Neutrophil (primary cell): ENCODE measurements around the gene ZNF135.

Experiments used
- H3K27ac ChIP-seq: fragments of 200-600 bp; sonication (generic); 2 replicates; pipeline ENCODE4 v1.5.1; 2016; ENCODE audit warnings: mild to moderate bottlenecking, moderate library complexity
- H3K27me3 ChIP-seq: fragments of 200-600 bp; sonication (generic); 2 replicates; pipeline ENCODE4 v1.6.0; 2016; ENCODE audit warnings: mild to moderate bottlenecking
- H3K36me3 ChIP-seq: fragments of 200-600 bp; sonication (generic); 2 replicates; pipeline ENCODE4 v1.5.1; 2017
- H3K4me1 ChIP-seq, 2 experiments: fragments of 200-600 bp in 1 of 2; sonication (generic) in 1 of 2; 1 replicate in 1 of 2; 2 replicates in 1 of 2; pipeline versions ENCODE4 v1.5.1 to v1.6.1; 2013 to 2016; ENCODE audit warnings: low read depth in 1 of 2, low read length in 1 of 2, mild to moderate bottlenecking in 1 of 2, moderate library complexity in 1 of 2; ENCODE audit not compliant: control insufficient read depth in 1 of 2, insufficient read depth in 1 of 2
- H3K4me3 ChIP-seq, 2 experiments: fragments of 200-600 bp in 1 of 2; sonication (generic) in 1 of 2; 1 replicate in 1 of 2; 2 replicates in 1 of 2; pipeline ENCODE4 v1.5.1; 2013 to 2016; ENCODE audit warnings: low read depth in 1 of 2, low read length in 1 of 2, mild to moderate bottlenecking in 1 of 2, moderate library complexity in 1 of 2
- H3K9me3 ChIP-seq: fragments of 200-600 bp; sonication (generic); 2 replicates; pipeline ENCODE4 v1.5.1; 2016
- TF ChIP-seq, protein P1 (sequence below): fragments of 200-600 bp; sonication (generic); IDR thresholded peaks from 2 replicates; pipeline ENCODE4 v1.5.1; 2016; ENCODE audit warnings: antibody characterized with exemption

Gene ZNF135

DNA sequence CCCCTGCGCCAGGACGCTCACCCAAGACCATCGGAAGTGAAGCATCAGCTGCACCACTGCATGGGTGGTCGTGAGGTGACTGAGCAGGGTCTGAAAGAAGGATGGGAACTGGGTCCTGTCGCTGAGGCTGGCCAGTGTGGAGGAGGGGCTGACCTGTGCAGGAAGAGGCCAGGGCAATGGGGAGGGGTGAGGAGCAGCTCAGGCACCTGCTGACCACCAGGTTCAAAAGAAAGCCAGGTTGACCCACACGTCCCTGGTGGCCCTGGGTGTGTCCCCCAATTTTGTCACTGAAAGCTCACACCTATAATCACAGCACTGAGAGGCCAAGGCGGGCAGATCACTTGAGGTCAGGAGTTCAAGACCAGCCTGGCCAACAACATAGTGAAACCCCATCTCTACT is 39.0 kb upstream of the ZNF135 start:
- TF ChIP-seq, protein P1, sequence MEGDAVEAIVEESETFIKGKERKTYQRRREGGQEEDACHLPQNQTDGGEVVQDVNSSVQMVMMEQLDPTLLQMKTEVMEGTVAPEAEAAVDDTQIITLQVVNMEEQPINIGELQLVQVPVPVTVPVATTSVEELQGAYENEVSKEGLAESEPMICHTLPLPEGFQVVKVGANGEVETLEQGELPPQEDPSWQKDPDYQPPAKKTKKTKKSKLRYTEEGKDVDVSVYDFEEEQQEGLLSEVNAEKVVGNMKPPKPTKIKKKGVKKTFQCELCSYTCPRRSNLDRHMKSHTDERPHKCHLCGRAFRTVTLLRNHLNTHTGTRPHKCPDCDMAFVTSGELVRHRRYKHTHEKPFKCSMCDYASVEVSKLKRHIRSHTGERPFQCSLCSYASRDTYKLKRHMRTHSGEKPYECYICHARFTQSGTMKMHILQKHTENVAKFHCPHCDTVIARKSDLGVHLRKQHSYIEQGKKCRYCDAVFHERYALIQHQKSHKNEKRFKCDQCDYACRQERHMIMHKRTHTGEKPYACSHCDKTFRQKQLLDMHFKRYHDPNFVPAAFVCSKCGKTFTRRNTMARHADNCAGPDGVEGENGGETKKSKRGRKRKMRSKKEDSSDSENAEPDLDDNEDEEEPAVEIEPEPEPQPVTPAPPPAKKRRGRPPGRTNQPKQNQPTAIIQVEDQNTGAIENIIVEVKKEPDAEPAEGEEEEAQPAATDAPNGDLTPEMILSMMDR, result no peak
- no peaks in the 10 kb centered on the region for H3K36me3 ChIP-seq
- H3K9me3 ChIP-seq, result no peaks in the 10 kb centered on the region

DNA sequence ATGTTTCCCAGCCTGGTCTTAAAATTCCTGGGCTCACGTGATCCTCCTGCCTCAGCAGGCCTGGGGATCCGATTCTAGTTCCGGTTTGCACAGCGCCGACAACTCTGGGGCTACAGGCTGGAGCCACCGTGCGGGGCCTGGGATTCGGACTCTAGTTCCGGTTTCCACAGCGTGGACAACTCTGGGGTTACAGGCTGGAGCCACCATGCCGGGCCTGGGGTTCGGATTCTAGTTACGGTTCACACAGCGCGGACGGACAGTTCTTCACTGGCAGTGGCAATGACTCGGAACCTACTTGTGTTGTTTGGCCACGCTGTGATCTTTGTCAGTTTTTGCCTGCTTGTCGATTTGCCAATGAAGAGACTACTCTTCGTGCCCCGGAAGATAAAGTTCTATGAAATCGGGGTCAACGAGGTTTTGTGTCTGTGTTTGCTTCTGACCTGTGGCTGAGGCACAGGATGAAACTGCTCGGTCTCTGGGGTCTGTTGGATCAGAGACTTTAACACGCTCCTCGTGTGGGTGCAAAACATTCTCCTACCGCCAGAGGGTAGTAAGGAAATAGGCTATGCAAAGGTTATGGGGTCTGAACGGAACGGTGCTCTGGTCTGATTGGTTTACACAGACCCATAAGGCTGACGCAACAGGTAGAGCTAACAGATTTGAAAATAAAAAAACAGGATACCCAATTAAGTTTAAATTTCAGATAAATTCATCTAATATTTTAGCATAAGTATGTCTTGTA is 37.4 kb upstream of the ZNF135 start:
- Histone ChIP-seq H3K27ac (no peak overlapping the region), H3K9me3 (no peaks in the 10 kb centered on the region), H3K36me3 (no peaks in the 10 kb centered on the region), H3K4me1 (no peaks in the 10 kb centered on the region), H3K27me3 (no peaks in the 10 kb centered on the region), H3K4me3 (no peak overlapping the region)
- TF ChIP-seq, protein P1, result no peak

More for the DNA sequence above, 39.0 kb upstream of the ZNF135 start:
- Histone ChIP-seq H3K27ac (no peak overlapping the region), H3K27me3 (no peaks in the 10 kb centered on the region), H3K4me3 (no peak overlapping the region), H3K4me1 (no peaks in the 10 kb centered on the region)

DNA sequence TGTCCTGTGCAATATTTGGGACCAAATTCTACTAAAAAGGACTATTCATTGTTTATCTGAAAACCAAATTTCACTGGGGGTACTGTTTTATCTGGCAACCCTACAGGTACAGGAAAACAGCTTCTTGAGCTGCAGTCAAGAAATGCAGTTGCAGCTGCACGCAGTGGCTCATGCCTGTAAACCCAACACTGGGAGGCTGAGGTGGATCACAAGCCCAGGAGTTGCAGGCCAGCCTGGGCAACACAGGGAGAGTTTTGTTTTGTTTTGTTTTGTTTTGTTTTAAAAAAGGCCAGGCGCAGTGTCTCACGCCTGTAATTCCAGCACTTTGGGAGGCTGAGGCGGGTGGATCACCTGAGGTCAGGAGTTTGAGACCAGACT is 36.8 kb upstream of the ZNF135 start:
- H3K4me3 ChIP-seq, result no peak overlapping the region
- H3K4me1 ChIP-seq, result no peaks in the 10 kb centered on the region
- H3K27me3 ChIP-seq, result no peaks in the 10 kb centered on the region
- TF ChIP-seq, protein P1, result no peak
- H3K36me3 ChIP-seq, result no peaks in the 10 kb centered on the region
- H3K27ac ChIP-seq, result no peak overlapping the region
- no peaks in the 10 kb centered on the region for H3K9me3 ChIP-seq

DNA sequence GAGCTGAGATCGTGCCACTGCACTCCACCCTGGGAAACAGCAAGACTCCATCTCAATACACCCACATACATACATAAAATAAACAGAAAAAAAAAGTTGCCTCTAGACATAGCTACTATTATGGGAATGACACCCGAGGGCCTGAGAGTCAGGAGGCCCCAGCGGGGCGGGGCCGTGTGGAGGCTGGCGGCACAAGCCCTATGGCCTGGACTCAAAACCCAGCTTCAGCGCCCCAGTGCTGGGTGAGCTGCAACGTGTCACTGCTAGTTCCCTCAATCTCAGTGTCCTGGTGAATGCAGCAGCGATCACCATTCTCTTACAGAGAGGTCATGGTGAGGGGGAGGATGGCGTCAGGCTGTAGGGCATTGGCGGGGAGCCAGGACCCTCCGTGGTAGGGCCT is 34.4 kb upstream of the ZNF135 start:
- TF ChIP-seq, protein P1, result no peak
- no peak overlapping the region for H3K27ac ChIP-seq
- no peaks in the 10 kb centered on the region for H3K4me1 ChIP-seq
- H3K27me3 ChIP-seq, result no peaks in the 10 kb centered on the region
- no peak overlapping the region for H3K4me3 ChIP-seq
- no peaks in the 10 kb centered on the region for H3K9me3 ChIP-seq
- no peaks in the 10 kb centered on the region for H3K36me3 ChIP-seq

DNA sequence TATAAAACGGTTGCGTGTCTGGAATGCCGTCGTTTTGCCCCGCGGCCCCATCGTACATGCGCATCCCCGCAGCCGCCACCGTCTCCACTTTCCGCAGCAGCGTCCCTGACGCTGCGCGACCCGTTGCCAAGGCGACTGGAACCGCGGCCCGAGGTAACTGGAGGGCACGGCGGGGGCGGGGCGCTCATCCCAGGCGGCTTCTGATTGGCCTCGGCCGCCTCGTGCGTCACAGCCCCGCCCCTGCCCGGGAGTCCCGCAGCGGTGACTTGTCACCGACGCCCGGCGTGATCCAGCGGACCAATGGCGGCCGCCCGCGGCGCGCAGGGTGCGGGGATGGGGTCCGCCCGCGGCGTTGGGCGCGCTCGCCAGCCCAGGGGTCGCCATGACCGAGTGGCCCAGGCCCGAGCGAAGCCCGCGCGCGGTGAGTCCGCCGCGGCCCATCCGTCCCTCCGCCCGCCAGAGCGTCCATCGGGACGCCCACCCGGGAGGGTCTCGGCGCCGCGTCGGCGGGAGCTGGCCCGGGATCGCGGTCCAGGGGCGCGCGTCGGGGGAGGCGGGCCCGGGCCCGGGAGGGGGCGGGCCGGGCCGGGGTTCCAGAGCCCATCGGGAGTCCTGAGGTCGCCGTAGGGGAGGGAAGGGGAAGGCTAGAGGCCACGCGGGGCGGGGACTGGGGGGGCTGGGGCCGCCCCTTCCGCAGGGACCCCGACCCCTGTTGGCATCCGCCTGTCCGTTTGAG is 25.2 kb upstream of the ZNF135 start, which contains the start of gene ZSCAN1:
Gene ZSCAN1, plus strand, starts transcription at position 285 of the 736 bp plus-strand sequence. CDS start 3,812 bp downstream, outside the sequence.
- H3K36me3 ChIP-seq, result no peaks in the 10 kb centered on the region
- no peak within 1 kb of the TSS for H3K4me3 ChIP-seq
- H3K4me1 ChIP-seq, result no peaks in the 10 kb centered on the region
- H3K9me3 ChIP-seq, result peaks cover 6% of the 10 kb centered on the region
- peaks cover 56% of the 10 kb centered on the region for H3K27me3 ChIP-seq
- no peak within 1 kb of the TSS for H3K27ac ChIP-seq
- TF ChIP-seq, protein P1, result no peak
